ENCODE data around the gene NANOS3. TPM values are rescaled to one million over a fixed set of nuclear protein-coding genes. Genes with fewer than 3 reads are reported as not detected.

NANOS3 gene
- 1 to 10 TPM; 1.1 to 2.8 TPM for total RNA-seq

GRCh38 chr19:13876834-13877233 lies at the start of gene NANOS3:
TSS of gene NANOS3 (plus strand) at chr19:13877134. CDS start at chr19:13877249, 115 bp downstream.
- Mint-ChIP-seq H3K27ac (no peak within 1 kb of the TSS), H3K4me1 (peaks cover 22% of the 10 kb centered on the region), H3K4me3 (no peak within 1 kb of the TSS), H3K36me3 (no peaks in the 10 kb centered on the region), H3K9me3 (ENCODE audit: low read depth) (no peaks in the 10 kb centered on the region), H3K27me3 (peaks cover 4% of the 10 kb centered on the region)
- ATAC-seq = no peak
- no peak for DNase-seq
- CTCF ChIA-PET = interaction anchor here (0.9 to 2.0 kb wide), 3 partner anchors 15 to 198 kb away, joined by 3 to 5 read pairs (median 3); partner anchors contain the start of gene MISP3

- H3K4me3 Mint-ChIP-seq = no peak overlapping the region
- CTCF ChIA-PET = interaction anchor here (0.7 to 1.3 kb wide), 3 partner anchors 8 to 34 kb away, joined by 3 to 7 read pairs (median 3); no protein-coding TSS in a partner anchor
- DNase-seq = no peak
- peaks cover 7% of the 10 kb centered on the region for H3K4me1 Mint-ChIP-seq
- no peaks in the 10 kb centered on the region for H3K9me3 Mint-ChIP-seq (ENCODE audit: low read depth)
- H3K27ac Mint-ChIP-seq = no peak overlapping the region
- ATAC-seq = no peak
- peaks cover 15% of the 10 kb centered on the region for H3K36me3 Mint-ChIP-seq
- no peaks in the 10 kb centered on the region for H3K27me3 Mint-ChIP-seq
Observed at GRCh38 chr19:13827656-13828055, 49.3 kb upstream of the NANOS3 start.

GRCh38 chr19:13830114-13830740 lies 46.7 kb upstream of the NANOS3 start:
- no peak overlapping the region for H3K4me3 Mint-ChIP-seq
- CTCF ChIA-PET = interaction anchor here (1.0 to 1.6 kb wide), 2 partner anchors 11 to 33 kb away, joined by 3 read pairs; no protein-coding TSS in a partner anchor
- H3K36me3 Mint-ChIP-seq = peaks cover 28% of the 10 kb centered on the region
- H3K27me3 Mint-ChIP-seq = no peaks in the 10 kb centered on the region
- H3K9me3 Mint-ChIP-seq (ENCODE audit: low read depth) = no peaks in the 10 kb centered on the region
- peaks cover 28% of the 10 kb centered on the region for H3K4me1 Mint-ChIP-seq
- ATAC-seq = no peak
- no peak for DNase-seq
- no peak overlapping the region for H3K27ac Mint-ChIP-seq

- CTCF ChIA-PET = no interaction called here
- peaks cover 32% of the 10 kb centered on the region for H3K4me1 Mint-ChIP-seq
- no peaks in the 10 kb centered on the region for H3K27me3 Mint-ChIP-seq
- no peak overlapping the region for H3K4me3 Mint-ChIP-seq
- no peak for ATAC-seq
- no peaks in the 10 kb centered on the region for H3K9me3 Mint-ChIP-seq (ENCODE audit: low read depth)
- no peak overlapping the region for H3K27ac Mint-ChIP-seq
- peaks cover 28% of the 10 kb centered on the region for H3K36me3 Mint-ChIP-seq
- DNase-seq = no peak
Observed at GRCh38 chr19:13830741-13831536, 46.0 kb upstream of the NANOS3 start.

- no peak for ATAC-seq
- no peak overlapping the region for H3K4me3 Mint-ChIP-seq
- H3K27me3 Mint-ChIP-seq = no peaks in the 10 kb centered on the region
- peaks cover 35% of the 10 kb centered on the region for H3K4me1 Mint-ChIP-seq
- no peaks in the 10 kb centered on the region for H3K9me3 Mint-ChIP-seq (ENCODE audit: low read depth)
- DNase-seq = no peak
- peak overlapping the region; percentile 21 for H3K27ac Mint-ChIP-seq
- H3K36me3 Mint-ChIP-seq = peaks cover 28% of the 10 kb centered on the region
- CTCF ChIA-PET = interaction anchor here (1.4 kb wide), 1 partner anchor 11 kb away, joined by 4 read pairs; no protein-coding TSS in a partner anchor
Observed at GRCh38 chr19:13831537-13832467, 45.1 kb upstream of the NANOS3 start.

- peak; percentile 95 for DNase-seq
- no peaks in the 10 kb centered on the region for H3K9me3 Mint-ChIP-seq (ENCODE audit: low read depth)
- peak overlapping the region; percentile 84 for H3K27ac Mint-ChIP-seq
- peak; percentile 78 for ATAC-seq
- CTCF ChIA-PET = interaction anchor here (1.0 to 1.4 kb wide), 4 partner anchors 13 to 49 kb away, joined by 4 to 7 read pairs (median 4); no protein-coding TSS in a partner anchor
- peaks cover 37% of the 10 kb centered on the region for H3K36me3 Mint-ChIP-seq
- H3K4me1 Mint-ChIP-seq = peaks cover 45% of the 10 kb centered on the region
- H3K27me3 Mint-ChIP-seq = no peaks in the 10 kb centered on the region
- H3K4me3 Mint-ChIP-seq = peak overlapping the region; percentile 73
Observed at GRCh38 chr19:13833330-13834243, 43.3 kb upstream of the NANOS3 start.

- H3K27ac Mint-ChIP-seq = peak overlapping the region; percentile 84
- H3K36me3 Mint-ChIP-seq = peaks cover 41% of the 10 kb centered on the region
- H3K9me3 Mint-ChIP-seq (ENCODE audit: low read depth) = no peaks in the 10 kb centered on the region
- peak overlapping the region; percentile 73 for H3K4me3 Mint-ChIP-seq
- no peak for ATAC-seq
- CTCF ChIA-PET = interaction anchor here (1.3 kb wide), 2 partner anchors 28 to 37 kb away, joined by 4 to 7 read pairs; no protein-coding TSS in a partner anchor
- no peak for DNase-seq
- no peaks in the 10 kb centered on the region for H3K27me3 Mint-ChIP-seq
- peaks cover 52% of the 10 kb centered on the region for H3K4me1 Mint-ChIP-seq
Observed at GRCh38 chr19:13834244-13835069, 42.5 kb upstream of the NANOS3 start.

GRCh38 chr19:13835791-13836723 lies 40.9 kb upstream of the NANOS3 start:
- H3K4me1 Mint-ChIP-seq = peaks cover 52% of the 10 kb centered on the region
- DNase-seq (no peak), ATAC-seq (no peak)
- no peaks in the 10 kb centered on the region for H3K9me3 Mint-ChIP-seq (ENCODE audit: low read depth)
- H3K27ac Mint-ChIP-seq = peak overlapping the region; percentile 91
- H3K27me3 Mint-ChIP-seq = no peaks in the 10 kb centered on the region
- CTCF ChIA-PET = interaction anchor here (0.9 to 5.9 kb wide), 14 partner anchors 11 to 238 kb away, joined by 3 to 50 read pairs (median 6); partner anchors contain the start of gene ZSWIM4
- H3K4me3 Mint-ChIP-seq = peak overlapping the region; percentile 67
- H3K36me3 Mint-ChIP-seq = peaks cover 46% of the 10 kb centered on the region

- DNase-seq = no peak
- Mint-ChIP-seq H3K27ac (peak overlapping the region; percentile 95), H3K27me3 (no peaks in the 10 kb centered on the region), H3K4me1 (peaks cover 46% of the 10 kb centered on the region), H3K36me3 (peaks cover 52% of the 10 kb centered on the region), H3K9me3 (ENCODE audit: low read depth) (no peaks in the 10 kb centered on the region), H3K4me3 (peak overlapping the region; percentile 90)
- CTCF ChIA-PET = interaction anchor here (0.8 to 5.9 kb wide), 4 partner anchors 8 to 50 kb away, joined by 4 to 50 read pairs (median 28); partner anchors contain the start of gene ZSWIM4
- ATAC-seq = no peak
Observed at GRCh38 chr19:13838435-13839129, 38.4 kb upstream of the NANOS3 start.
